Activated naive CD4-positive, alpha-beta T cell treated with anti-CD3 and anti-CD28 coated beads, Interleukin-2, amount 50 U/mL, for 72 hours (primary cell): ENCODE data around the gene IMMP1L. TPM values are rescaled to one million over a fixed set of nuclear protein-coding genes. Genes with fewer than 3 reads are reported as not detected.

ENCODE experiments used
- ATAC-seq, 2 donors: fragments of 150-1000 bp; cut with Tn5 transposase; 2 replicates each; pipeline ENCODE4 v1.10.0; 2021; ENCODE audit warnings: mild to moderate bottlenecking in 2 of 2, moderate library complexity in 2 of 2
- DNase-seq, 2 donors: peaks; one replicate each; pipeline ENCODE4 v3.0.0; 2021 to 2022; ENCODE audit warnings: low spot score in 2 of 2
- H3K27ac Mint-ChIP-seq, 2 donors: one replicate each; pipeline ENCODE4 v1.8.0; 2022; ENCODE audit warnings: mild to moderate bottlenecking in 2 of 2, mixed read lengths in 2 of 2
- H3K36me3 Mint-ChIP-seq, 2 donors: one replicate each; pipeline ENCODE4 v1.8.0; 2022; ENCODE audit warnings: mixed read lengths in 2 of 2
- H3K9me3 Mint-ChIP-seq, 2 donors: one replicate each; pipeline ENCODE4 v1.8.0; 2022; ENCODE audit warnings: mixed read lengths in 2 of 2
- total RNA-seq, 2 donors: library from RNA; stranded (reverse); gene quantifications; one replicate each; pipeline ENCODE4 v1.2.3, GENCODE V29; 2022

IMMP1L gene
- total RNA-seq, 2 donors from 2014 or later = 20.9 to 22.5 TPM

DNA sequence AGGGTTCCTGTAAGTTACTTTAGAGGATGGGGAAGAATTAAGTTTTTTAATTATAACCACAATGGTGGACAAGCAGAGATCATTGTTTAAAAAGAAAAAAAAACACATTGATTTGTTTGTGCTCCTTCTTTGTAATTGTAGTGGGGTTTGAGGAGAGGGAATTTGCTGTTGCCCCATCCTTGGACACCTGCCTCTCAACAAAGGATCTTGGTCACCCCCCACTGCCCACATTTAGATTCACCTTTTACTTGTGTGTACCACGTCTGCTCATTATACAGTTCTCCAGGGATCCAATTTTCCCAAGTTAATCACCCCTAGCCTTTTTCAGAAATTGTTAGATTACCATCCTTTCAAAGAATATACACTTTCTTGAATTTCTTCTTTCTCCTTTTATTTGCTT is 86.7 kb downstream of the IMMP1L start:
- H3K27ac Mint-ChIP-seq = no peak overlapping the region
- ATAC-seq (no peak), DNase-seq (no peak)
- H3K36me3 Mint-ChIP-seq = no peaks in the 10 kb centered on the region
- no peaks in the 10 kb centered on the region for H3K9me3 Mint-ChIP-seq

DNA sequence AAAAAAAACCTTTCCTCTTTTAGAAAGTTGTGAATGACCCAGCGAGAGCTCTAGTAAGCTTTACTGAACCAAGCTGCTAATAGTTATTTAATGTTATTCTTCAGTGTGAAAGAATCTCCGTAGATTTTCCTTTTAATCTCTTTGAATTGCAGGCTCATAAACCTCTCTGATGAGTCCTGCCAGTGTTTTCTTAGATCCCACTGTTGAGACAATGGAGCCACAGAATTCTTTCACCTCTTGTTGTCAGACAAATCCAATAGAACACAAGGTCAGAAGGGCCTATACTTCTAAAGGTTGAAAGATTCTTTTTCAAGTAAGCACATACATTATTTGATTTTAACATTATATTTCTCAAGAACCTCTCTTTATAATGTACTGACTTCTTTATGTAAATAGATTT is 87.6 kb downstream of the IMMP1L start:
- no peaks in the 10 kb centered on the region for H3K36me3 Mint-ChIP-seq
- no peak overlapping the region for H3K27ac Mint-ChIP-seq
- DNase-seq (no peak), ATAC-seq (no peak)
- H3K9me3 Mint-ChIP-seq = no peaks in the 10 kb centered on the region

DNA sequence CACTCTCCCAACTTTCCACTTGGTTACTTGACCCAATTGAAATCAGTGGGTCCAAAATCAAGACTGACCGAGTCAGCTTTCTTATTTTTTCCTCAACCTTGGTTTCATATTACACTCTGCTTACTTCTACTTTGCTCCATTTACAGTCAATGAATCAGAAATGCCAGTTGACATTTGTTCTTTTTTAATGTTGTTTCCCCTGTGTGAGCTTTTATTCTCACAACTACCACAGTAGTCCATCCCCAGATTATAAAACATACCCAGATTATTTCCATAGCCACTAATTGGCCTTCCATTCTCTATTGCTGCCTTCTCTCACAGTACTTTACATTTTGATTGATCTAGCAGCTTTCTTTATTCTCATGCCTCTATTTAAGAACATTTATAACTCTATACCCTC is 89.8 kb downstream of the IMMP1L start:
- no peak overlapping the region for H3K27ac Mint-ChIP-seq
- no peak for ATAC-seq

DNA sequence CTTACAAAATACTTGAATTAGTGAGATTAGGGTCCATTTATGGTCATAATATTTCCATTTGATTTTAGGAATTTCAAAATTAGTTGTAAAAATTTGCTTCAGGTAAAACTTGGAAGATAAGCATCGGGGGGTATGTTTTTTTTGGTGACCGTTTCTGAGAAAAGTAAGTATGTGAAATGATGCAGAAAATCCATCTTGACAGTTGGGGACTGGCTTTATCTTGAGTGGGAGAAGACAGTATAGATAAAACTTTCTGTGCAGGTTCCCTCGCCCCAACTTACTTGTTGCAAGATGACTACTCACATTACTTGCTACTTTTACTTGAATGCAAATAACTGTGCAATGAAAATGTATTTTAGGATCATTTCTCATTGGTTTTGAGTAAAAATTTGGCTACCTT is 90.3 kb downstream of the IMMP1L start:
- no peak for ATAC-seq
- no peak for DNase-seq
- Mint-ChIP-seq H3K27ac (no peak overlapping the region), H3K36me3 (peaks cover 0 to 6% of the 10 kb centered on the region in 2 donors), H3K9me3 (no peaks in the 10 kb centered on the region)

More for the DNA sequence above, 89.8 kb downstream of the IMMP1L start:
- no peak for DNase-seq
- Mint-ChIP-seq H3K36me3 (peaks cover 0 to 2% of the 10 kb centered on the region in 2 donors), H3K9me3 (no peaks in the 10 kb centered on the region)

DNA sequence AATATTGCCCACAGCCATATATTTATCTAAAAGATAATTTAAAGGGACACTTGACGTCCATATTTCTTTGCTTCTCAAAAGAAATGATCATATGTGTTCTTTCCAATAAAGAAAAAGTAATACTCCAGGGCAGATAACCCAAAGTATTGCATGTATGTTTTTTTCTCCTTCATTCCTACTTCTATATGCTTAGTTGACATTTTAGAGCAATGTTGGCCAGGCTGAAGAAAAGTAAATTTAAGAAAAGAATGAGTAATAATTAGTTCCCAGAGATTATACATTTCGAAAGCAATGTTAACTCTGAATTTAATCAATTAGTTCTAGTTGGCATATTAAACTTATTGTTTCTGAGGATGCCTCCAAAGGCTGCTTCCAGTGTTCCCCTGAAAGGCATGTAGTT is 91.6 kb downstream of the IMMP1L start:
- DNase-seq (no peak), ATAC-seq (no peak)
- Mint-ChIP-seq H3K36me3 (peaks cover 0 to 6% of the 10 kb centered on the region in 2 donors), H3K27ac (no peak overlapping the region), H3K9me3 (no peaks in the 10 kb centered on the region)

DNA sequence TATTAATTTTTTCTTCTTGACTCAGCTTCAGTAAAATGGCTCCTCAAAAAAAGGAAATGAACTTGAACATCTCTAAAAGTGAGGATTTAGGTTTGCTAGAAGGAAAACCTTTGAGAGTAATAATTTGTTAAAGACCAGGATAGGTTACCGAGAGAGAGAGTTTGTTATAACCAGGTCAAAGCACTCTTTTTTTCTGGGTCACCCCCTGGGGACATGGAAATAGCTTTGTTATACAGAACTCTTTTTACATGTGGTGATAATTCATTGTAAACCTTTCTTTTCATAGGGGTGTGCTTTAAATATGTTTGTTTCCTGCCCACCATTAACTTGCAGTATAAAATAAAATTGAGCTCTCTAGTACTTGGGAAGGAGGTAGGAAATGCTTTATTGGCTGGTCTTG is 92.1 kb downstream of the IMMP1L start:
- DNase-seq (no peak), ATAC-seq (no peak)
- H3K27ac Mint-ChIP-seq = no peak overlapping the region
- peaks cover 0 to 6% of the 10 kb centered on the region in 2 donors for H3K36me3 Mint-ChIP-seq
- no peaks in the 10 kb centered on the region for H3K9me3 Mint-ChIP-seq

DNA sequence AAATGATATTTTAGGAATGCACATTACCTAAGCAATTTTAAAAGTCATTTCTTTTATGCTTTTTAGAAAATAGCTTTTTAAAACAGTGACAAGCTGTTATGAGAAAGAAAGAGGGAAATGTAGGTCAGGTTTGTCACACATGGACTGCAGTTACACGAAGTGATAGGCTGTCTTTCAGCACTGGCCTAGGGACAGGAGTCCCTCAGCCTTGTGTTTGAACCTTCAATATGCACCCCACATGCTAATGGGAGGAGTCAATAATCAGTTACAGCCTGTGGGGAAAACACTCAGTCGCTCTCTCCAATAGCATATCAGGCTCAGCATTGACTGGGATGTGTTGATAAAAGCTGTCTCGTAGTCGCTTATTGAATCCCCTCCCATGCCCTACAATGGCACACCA is 94.0 kb downstream of the IMMP1L start:
- peaks cover 0 to 11% of the 10 kb centered on the region in 2 donors for H3K36me3 Mint-ChIP-seq
- no peak overlapping the region for H3K27ac Mint-ChIP-seq
- DNase-seq (no peak), ATAC-seq (no peak)
- peaks cover 0 to 3% of the 10 kb centered on the region in 2 donors for H3K9me3 Mint-ChIP-seq

DNA sequence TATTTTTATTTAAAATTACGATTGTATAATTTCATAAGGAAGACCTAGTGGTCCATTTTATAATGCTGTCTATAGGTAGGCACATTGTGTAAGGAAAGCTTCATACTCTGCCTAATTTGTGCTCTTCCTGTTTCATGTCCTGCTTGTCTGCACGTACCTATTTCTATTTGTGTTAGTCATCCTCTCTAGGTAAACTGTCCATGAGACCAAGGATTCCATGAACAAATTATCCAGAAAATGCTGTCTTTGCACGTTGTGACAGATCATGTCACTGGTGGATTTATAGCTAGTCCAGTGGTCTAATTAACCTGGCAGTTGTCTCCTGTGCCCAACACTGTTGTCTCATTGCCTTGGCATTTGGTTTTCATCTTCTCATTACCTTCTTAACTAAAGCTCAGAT is 95.1 kb downstream of the IMMP1L start:
- Mint-ChIP-seq H3K27ac (no peak overlapping the region), H3K36me3 (peaks cover 0 to 11% of the 10 kb centered on the region in 2 donors), H3K9me3 (peaks cover 0 to 3% of the 10 kb centered on the region in 2 donors)
- no peak for ATAC-seq
- DNase-seq = no peak

DNA sequence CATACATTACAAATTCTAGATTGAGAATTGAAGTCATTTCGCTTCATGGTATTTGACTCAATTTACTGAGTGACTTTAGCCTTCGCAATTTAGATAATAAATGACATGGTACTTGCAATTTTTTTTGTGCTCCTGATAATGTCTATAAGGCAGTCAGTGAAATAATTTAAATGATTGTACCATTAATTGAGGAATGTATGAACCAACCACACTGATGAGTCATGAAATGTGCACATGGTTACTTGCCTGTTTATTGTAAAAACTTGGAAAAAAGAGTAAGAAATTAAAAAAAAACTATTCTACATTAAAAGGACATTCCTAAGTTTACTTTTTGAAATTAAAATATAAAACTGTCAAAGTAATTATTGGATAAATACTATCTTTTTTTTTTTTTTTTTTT is 96.5 kb downstream of the IMMP1L start:
- Mint-ChIP-seq H3K36me3 (peaks cover 0 to 11% of the 10 kb centered on the region in 2 donors), H3K9me3 (peaks cover 0 to 3% of the 10 kb centered on the region in 2 donors), H3K27ac (no peak overlapping the region)
- ATAC-seq (no peak), DNase-seq (no peak)

DNA sequence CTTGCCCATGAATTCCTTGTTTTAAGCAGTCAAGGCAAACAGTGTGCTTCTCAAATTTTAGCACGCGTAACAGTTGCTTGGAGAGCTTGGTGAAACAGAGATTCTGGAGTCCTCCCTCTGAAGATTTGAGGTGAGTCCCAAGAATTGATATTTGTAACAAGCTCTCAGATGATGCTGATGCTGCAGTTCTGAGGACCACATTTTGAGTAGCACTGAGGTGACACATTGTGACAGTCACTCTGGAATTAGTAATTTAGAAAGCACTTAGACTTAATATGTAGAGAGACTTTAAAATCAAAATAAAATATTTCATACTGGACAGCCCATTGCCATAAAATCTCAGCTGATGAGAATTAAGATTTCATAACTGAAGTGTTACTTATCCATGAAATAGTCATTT is 101.2 kb downstream of the IMMP1L start:
- ATAC-seq = peak; percentile 43 to 87
- Mint-ChIP-seq H3K27ac (no peak overlapping the region), H3K9me3 (peaks cover 0 to 3% of the 10 kb centered on the region in 2 donors)

DNA sequence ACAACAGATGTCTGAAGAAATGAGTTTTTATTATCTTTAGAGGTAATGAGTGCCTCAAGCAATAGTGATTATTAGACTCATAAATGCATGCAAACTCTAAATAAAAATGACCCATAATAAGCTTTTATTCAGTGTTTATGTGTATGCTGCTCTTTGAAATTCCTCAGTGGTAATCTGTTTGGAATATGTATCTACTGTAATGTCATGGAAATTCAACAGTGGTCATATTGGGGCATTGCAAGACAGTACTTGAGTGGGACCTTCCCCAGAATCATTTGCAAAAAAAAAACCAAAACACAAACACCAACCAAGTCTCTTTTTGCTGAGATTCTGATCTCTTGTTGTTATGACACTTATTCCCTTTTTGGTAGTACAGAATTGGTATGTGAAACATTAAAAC is 104.8 kb downstream of the IMMP1L start:
- H3K36me3 Mint-ChIP-seq = peaks cover 9 to 11% of the 10 kb centered on the region in 2 donors

More for the DNA sequence above, 101.2 kb downstream of the IMMP1L start:
- DNase-seq = no peak
- peaks cover 4 to 5% of the 10 kb centered on the region in 2 donors for H3K36me3 Mint-ChIP-seq

DNA sequence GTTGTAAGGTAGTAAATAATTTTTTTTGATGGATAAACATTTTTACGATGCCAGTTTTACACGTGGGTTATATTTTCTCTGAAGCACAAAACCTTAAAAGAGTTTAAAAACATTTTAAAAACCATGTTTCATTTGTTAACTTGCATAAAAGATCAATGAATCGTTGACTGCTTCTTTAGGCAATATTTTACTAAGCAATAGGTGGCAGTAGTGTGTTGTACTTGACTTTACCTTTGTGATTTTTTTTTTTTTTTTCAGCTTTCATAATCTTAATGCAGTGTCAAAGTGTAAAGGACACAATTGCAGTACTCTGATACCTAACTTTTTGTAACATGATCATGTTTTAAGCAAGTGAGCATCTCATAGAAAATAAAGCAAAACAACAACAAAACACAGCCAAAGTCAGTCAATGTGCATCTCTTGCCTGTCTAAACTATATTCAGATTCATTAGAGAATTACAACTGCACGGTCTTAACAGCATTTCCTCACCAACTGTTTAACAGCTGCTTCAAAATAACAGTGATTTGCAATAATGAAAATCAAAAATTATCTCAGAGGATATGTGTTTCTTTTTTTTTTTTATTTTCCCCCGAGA is 112.1 kb downstream of the IMMP1L start:
- H3K27ac Mint-ChIP-seq = no peak overlapping the region
- H3K9me3 Mint-ChIP-seq = peaks cover 4% of the 10 kb centered on the region in 2 donors

More for the DNA sequence above, 104.8 kb downstream of the IMMP1L start:
- Mint-ChIP-seq H3K27ac (no peak overlapping the region), H3K9me3 (peaks cover 0 to 4% of the 10 kb centered on the region in 2 donors)
- ATAC-seq = no peak
- DNase-seq = no peak

DNA sequence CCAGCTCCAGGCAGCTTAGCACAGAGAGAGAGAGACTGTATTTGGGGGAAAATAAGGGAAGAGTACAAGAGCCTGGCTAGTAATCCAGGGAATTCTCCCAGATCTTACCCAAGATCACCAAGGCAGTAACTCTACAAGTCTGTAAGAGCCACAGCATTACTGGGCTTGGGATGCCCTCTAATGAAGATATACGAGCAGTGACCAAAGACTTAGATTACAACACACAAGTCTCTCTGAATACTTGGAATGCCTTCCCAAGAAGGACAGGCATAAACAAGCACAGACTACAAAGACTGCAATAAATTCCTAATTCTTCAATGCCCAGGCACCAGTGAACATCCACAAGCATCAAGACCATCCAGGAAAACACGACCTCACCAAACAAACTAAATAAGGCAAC is 122.0 kb downstream of the IMMP1L start:
- Mint-ChIP-seq H3K27ac (no peak overlapping the region), H3K9me3 (peaks cover 3 to 11% of the 10 kb centered on the region in 2 donors), H3K36me3 (peaks cover 0 to 13% of the 10 kb centered on the region in 2 donors)
- DNase-seq (no peak), ATAC-seq (no peak)

More for the DNA sequence above, 112.1 kb downstream of the IMMP1L start:
- no peak for ATAC-seq
- DNase-seq = no peak
- H3K36me3 Mint-ChIP-seq = peaks cover 5 to 16% of the 10 kb centered on the region in 2 donors

DNA sequence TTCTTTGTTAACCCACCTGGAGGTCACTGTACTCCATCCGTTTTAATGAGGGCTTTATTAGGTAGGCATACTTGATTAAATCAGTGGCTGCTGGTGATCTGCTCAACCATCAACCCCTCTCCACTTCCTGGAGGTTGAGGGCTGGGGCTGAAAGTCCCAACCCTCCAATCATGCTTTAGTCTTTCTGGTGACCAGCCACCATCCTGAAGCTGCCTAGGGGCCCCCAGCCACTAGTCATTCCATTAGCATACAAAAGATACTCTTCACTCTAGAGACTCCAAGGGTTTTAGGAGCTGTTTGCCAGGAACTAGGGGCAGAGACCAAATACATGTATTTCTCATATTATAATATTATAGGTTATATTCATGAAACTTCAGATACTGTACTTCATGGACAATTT is 126.3 kb downstream of the IMMP1L start:
- Mint-ChIP-seq H3K9me3 (peaks cover 0 to 7% of the 10 kb centered on the region in 2 donors), H3K36me3 (peaks cover 0 to 13% of the 10 kb centered on the region in 2 donors), H3K27ac (no peak overlapping the region)
- DNase-seq (no peak), ATAC-seq (no peak)

Other genes starting within 250 kb of the IMMP1L start
- gene DCDC1, start 139.9 kb downstream of the IMMP1L start, total RNA-seq = under 1 TPM in 1 of 2 donors, not detected in 1; 0.47 TPM
- gene DNAJC24, start 139.8 kb downstream of the IMMP1L start, total RNA-seq = 10 to 100 TPM; 13.3 to 14.9 TPM
- 10 to 100 TPM; 19.1 to 22.7 TPM for gene ELP4, start 145 bp upstream of the IMMP1L start, total RNA-seq